ENCODE data around the gene SOX2.

Gene SOX2

GRCh38 chr3:181713676-181714612, 2.2 kb downstream of the SOX2 start:
- H3K9me3 ChIP-seq (ENCODE audit: insufficient read depth, low read length), result no peaks in the 10 kb centered on the region
- H3K4me3 ChIP-seq (ENCODE audit: insufficient read length, low read depth), result peak overlapping the region; percentile 99
- no peaks in the 10 kb centered on the region for H3K27me3 ChIP-seq (ENCODE audit: insufficient read depth, insufficient read length)
- TF ChIP-seq SUZ12 (IDR thresholded peaks at IDR 0.05; ENCODE audit: extremely low read depth, insufficient read depth, insufficient read length) (no peak), YY1 (IDR thresholded peaks at IDR 0.05; ENCODE audit: insufficient read depth, insufficient read length) (no peak), ZNF274 (IDR thresholded peaks at IDR 0.05; ENCODE audit: low read depth, low read length) (no peak)
- H3K4me1 ChIP-seq (ENCODE audit: insufficient read depth, insufficient read length), result no peaks in the 10 kb centered on the region
- peaks cover 7% of the 10 kb centered on the region for H3K36me3 ChIP-seq (ENCODE audit: insufficient read depth, insufficient read length, low read length)
- H3K9ac ChIP-seq (ENCODE audit: insufficient read length, low read depth), result peak overlapping the region; percentile 100
- DNase-seq (ENCODE audit: low read depth, low spot score), result no peak

GRCh38 chr3:181715571-181716340, 4.0 kb downstream of the SOX2 start:
- peaks cover 7% of the 10 kb centered on the region for H3K36me3 ChIP-seq (ENCODE audit: insufficient read depth, insufficient read length, low read length)
- no peaks in the 10 kb centered on the region for H3K9me3 ChIP-seq (ENCODE audit: insufficient read depth, low read length)
- peak overlapping the region; percentile 99 for H3K4me3 ChIP-seq (ENCODE audit: insufficient read length, low read depth)
- no peak for TF ChIP-seq SUZ12 (IDR thresholded peaks at IDR 0.05; ENCODE audit: extremely low read depth, insufficient read depth, insufficient read length)
- no peak for TF ChIP-seq YY1 (IDR thresholded peaks at IDR 0.05; ENCODE audit: insufficient read depth, insufficient read length)
- TF ChIP-seq ZNF274 (IDR thresholded peaks at IDR 0.05; ENCODE audit: low read depth, low read length), result no peak
- H3K27me3 ChIP-seq (ENCODE audit: insufficient read depth, insufficient read length), result no peaks in the 10 kb centered on the region
- H3K4me1 ChIP-seq (ENCODE audit: insufficient read depth, insufficient read length), result peaks cover 3% of the 10 kb centered on the region
- peak overlapping the region; percentile 70 for H3K9ac ChIP-seq (ENCODE audit: insufficient read length, low read depth)
- no peak for DNase-seq (ENCODE audit: low read depth, low spot score)

DNA sequence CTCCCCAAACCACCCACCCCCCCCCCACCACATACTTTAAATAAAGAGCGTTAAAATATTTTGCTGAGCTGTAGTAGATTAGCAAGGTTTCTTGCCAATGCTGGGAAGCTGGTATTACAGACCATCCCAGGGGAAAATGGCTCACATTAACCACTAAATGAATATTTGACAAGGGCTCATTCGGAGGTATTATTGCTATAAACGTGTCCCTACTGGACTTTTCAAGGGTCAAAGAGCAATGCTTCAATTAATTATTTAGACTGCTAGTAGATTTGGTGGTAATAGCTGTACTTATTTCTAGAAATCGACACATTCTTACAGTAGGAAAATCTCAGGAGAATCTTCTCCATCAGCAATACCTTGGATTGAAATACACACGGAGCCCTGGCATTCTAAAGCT, 5.2 kb downstream of the SOX2 start:
- DNase-seq (ENCODE audit: low read depth, low spot score), result no peak
- TF ChIP-seq YY1 (IDR thresholded peaks at IDR 0.05; ENCODE audit: insufficient read depth, insufficient read length) (no peak), ZNF274 (IDR thresholded peaks at IDR 0.05; ENCODE audit: low read depth, low read length) (no peak), SUZ12 (IDR thresholded peaks at IDR 0.05; ENCODE audit: extremely low read depth, insufficient read depth, insufficient read length) (no peak)
- Histone ChIP-seq H3K9me3 (ENCODE audit: insufficient read depth, low read length) (no peaks in the 10 kb centered on the region), H3K9ac (ENCODE audit: insufficient read length, low read depth) (peak overlapping the region; percentile 66), H3K4me1 (ENCODE audit: insufficient read depth, insufficient read length) (peaks cover 3% of the 10 kb centered on the region), H3K4me3 (ENCODE audit: insufficient read length, low read depth) (no peak overlapping the region), H3K36me3 (ENCODE audit: insufficient read depth, insufficient read length, low read length) (peaks cover 7% of the 10 kb centered on the region), H3K27me3 (ENCODE audit: insufficient read depth, insufficient read length) (no peaks in the 10 kb centered on the region)

DNA sequence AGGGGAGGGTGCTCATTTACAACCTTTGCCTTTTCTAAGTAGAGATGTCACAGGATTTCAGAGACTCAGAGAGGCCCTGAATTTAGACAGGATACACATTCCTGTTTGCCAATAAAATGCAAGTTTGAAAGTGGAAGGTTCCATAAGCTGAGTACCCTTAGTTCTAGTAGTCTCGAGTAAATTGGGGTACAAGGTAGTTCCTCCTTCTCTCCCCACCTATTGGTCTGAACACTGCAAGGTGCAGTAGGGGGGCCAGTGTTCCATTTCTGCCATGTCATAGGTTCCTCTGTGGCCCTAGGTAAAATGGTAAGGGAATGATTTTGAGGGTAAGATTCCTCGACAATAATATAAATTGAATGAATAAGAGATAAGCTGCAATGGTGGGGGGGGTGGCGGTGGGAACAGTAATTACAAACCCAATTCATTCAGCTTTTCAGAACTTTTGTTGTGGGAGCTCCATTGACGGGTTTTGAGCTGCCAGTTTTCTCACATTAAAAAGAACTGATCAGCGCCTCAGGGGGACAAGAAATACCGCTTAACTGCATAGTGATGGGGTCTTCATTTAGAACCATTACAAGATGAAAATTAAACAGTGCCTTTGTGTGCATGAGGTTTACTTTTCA, 5.9 kb downstream of the SOX2 start:
- Histone ChIP-seq H3K27me3 (ENCODE audit: insufficient read depth, insufficient read length) (no peaks in the 10 kb centered on the region), H3K4me3 (ENCODE audit: insufficient read length, low read depth) (no peak overlapping the region), H3K9ac (ENCODE audit: insufficient read length, low read depth) (no peak overlapping the region), H3K9me3 (ENCODE audit: insufficient read depth, low read length) (no peaks in the 10 kb centered on the region), H3K4me1 (ENCODE audit: insufficient read depth, insufficient read length) (peaks cover 3% of the 10 kb centered on the region), H3K36me3 (ENCODE audit: insufficient read depth, insufficient read length, low read length) (peaks cover 7% of the 10 kb centered on the region)
- DNase-seq (ENCODE audit: low read depth, low spot score), result no peak
- TF ChIP-seq ZNF274 (IDR thresholded peaks at IDR 0.05; ENCODE audit: low read depth, low read length), result no peak
- no peak for TF ChIP-seq YY1 (IDR thresholded peaks at IDR 0.05; ENCODE audit: insufficient read depth, insufficient read length)
- no peak for TF ChIP-seq SUZ12 (IDR thresholded peaks at IDR 0.05; ENCODE audit: extremely low read depth, insufficient read depth, insufficient read length)

DNA sequence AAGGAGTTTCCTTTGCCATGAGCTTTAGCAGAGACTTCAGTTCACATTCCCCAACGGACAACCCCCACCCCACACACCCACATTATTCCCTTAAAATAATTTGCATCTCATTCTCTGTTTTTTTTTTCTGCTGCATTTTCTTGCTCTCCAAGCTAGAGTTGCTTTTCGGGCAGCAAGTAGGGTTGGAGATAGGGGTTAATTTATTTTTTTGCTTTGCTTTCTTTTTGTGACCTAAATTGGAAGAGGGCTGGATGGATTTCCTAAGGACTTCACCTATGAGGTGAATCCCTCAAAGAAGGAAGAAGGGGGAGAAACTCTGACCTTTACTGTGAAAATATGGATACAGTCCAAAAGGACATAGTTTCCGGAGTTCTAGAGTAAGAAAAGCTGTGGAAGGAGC, 6.6 kb downstream of the SOX2 start:
- no peak for DNase-seq (ENCODE audit: low read depth, low spot score)
- peaks cover 3% of the 10 kb centered on the region for H3K36me3 ChIP-seq (ENCODE audit: insufficient read depth, insufficient read length, low read length)
- H3K4me3 ChIP-seq (ENCODE audit: insufficient read length, low read depth), result no peak overlapping the region
- H3K4me1 ChIP-seq (ENCODE audit: insufficient read depth, insufficient read length), result peaks cover 3% of the 10 kb centered on the region
- TF ChIP-seq SUZ12 (IDR thresholded peaks at IDR 0.05; ENCODE audit: extremely low read depth, insufficient read depth, insufficient read length), result no peak
- TF ChIP-seq ZNF274 (IDR thresholded peaks at IDR 0.05; ENCODE audit: low read depth, low read length), result no peak
- TF ChIP-seq YY1 (IDR thresholded peaks at IDR 0.05; ENCODE audit: insufficient read depth, insufficient read length), result no peak
- H3K9ac ChIP-seq (ENCODE audit: insufficient read length, low read depth), result no peak overlapping the region
- H3K9me3 ChIP-seq (ENCODE audit: insufficient read depth, low read length), result no peaks in the 10 kb centered on the region; the same call in 1 of the 2 replicates
- no peaks in the 10 kb centered on the region for H3K27me3 ChIP-seq (ENCODE audit: insufficient read depth, insufficient read length)

- Histone ChIP-seq H3K9me3 (ENCODE audit: insufficient read depth, low read length) (no peaks in the 10 kb centered on the region; the same call in 1 of the 2 replicates), H3K9ac (ENCODE audit: insufficient read length, low read depth) (no peak overlapping the region), H3K36me3 (ENCODE audit: insufficient read depth, insufficient read length, low read length) (no peaks in the 10 kb centered on the region), H3K4me3 (ENCODE audit: insufficient read length, low read depth) (no peak overlapping the region), H3K4me1 (ENCODE audit: insufficient read depth, insufficient read length) (peaks cover 3% of the 10 kb centered on the region), H3K27me3 (ENCODE audit: insufficient read depth, insufficient read length) (no peaks in the 10 kb centered on the region)
- no peak for TF ChIP-seq ZNF274 (IDR thresholded peaks at IDR 0.05; ENCODE audit: low read depth, low read length)
- no peak for TF ChIP-seq YY1 (IDR thresholded peaks at IDR 0.05; ENCODE audit: insufficient read depth, insufficient read length)
- no peak for TF ChIP-seq SUZ12 (IDR thresholded peaks at IDR 0.05; ENCODE audit: extremely low read depth, insufficient read depth, insufficient read length)
- no peak for DNase-seq (ENCODE audit: low read depth, low spot score)
These were observed 7.5 kb downstream of the SOX2 start for GRCh38 chr3:181718987-181719911.
